SU-DHL-6 (cell line): ENCODE measurements around the gene OTUD1.

Experiments
- H2AFZ ChIP-seq: fragments of 200-600 bp; sonication (generic); 2 replicates; pipeline ENCODE4 v1.6.1; 2014; ENCODE audit warnings: low read depth, mild to moderate bottlenecking, moderate library complexity, mixed read lengths, antibody characterized with exemption, low read length; ENCODE audit not compliant: severe bottlenecking
- H3F3A ChIP-seq: fragments of 200-600 bp; shearing (Covaris generic); 2 replicates; pipeline ENCODE4 v1.6.0; 2016; ENCODE audit warnings: antibody characterized with exemption, mild to moderate bottlenecking; ENCODE audit not compliant: insufficient read depth
- H3K27ac ChIP-seq: fragments of 200-600 bp; sonication (generic); 2 replicates; pipeline ENCODE4 v1.5.1; 2016; ENCODE audit warnings: low read depth, mild to moderate bottlenecking, low read length, moderate library complexity, mixed read lengths
- H3K27me3 ChIP-seq: fragments of 200-600 bp; sonication (generic), shearing (Covaris generic); 2 replicates; pipeline ENCODE4 v1.6.0; 2014; ENCODE audit warnings: mild to moderate bottlenecking, low read length
- H3K36me3 ChIP-seq: fragments of 200-600 bp; sonication (generic); 2 replicates; pipeline ENCODE4 v1.6.1; 2014; ENCODE audit warnings: mild to moderate bottlenecking, low read length, mixed read lengths
- H3K4me2 ChIP-seq: fragments of 300-600, 200-600 bp; shearing (Covaris generic), sonication (generic); 2 replicates; pipeline ENCODE4 v1.6.0; 2014; ENCODE audit warnings: low read length, low read depth, mild to moderate bottlenecking; ENCODE audit not compliant: poor library complexity, severe bottlenecking
- H3K4me3 ChIP-seq: fragments of 200-600 bp; sonication (generic); 2 replicates; pipeline ENCODE4 v1.5.1; 2014; ENCODE audit warnings: antibody characterized with exemption, low read length, mild to moderate bottlenecking, mixed read lengths; ENCODE audit not compliant: insufficient read depth, poor library complexity, severe bottlenecking
- H3K79me2 ChIP-seq: fragments of 200-600 bp; sonication (generic); 2 replicates; pipeline ENCODE4 v1.6.1; 2014; ENCODE audit warnings: mild to moderate bottlenecking, low read length, moderate library complexity; ENCODE audit not compliant: insufficient read depth
- H3K9ac ChIP-seq: fragments of 200-600 bp; sonication (generic); 2 replicates; pipeline ENCODE4 v1.7.0; 2014; ENCODE audit warnings: mild to moderate bottlenecking, low read length
- H3K9me2 ChIP-seq: fragments of 200-600 bp; sonication (generic); replicated peaks from 2 replicates; pipeline ENCODE4 v1.6.1; 2014; ENCODE audit warnings: low read length; ENCODE audit not compliant: insufficient read depth
- H3K9me3 ChIP-seq: fragments of 200-600 bp; sonication (generic); 2 replicates; pipeline ENCODE4 v1.6.1; 2014; ENCODE audit warnings: low read length, mixed read lengths; ENCODE audit not compliant: insufficient read depth
- H4K20me1 ChIP-seq: fragments of 200-600 bp; sonication (generic); 2 replicates; pipeline ENCODE4 v1.6.1; 2014; ENCODE audit warnings: low read depth, mild to moderate bottlenecking, antibody characterized with exemption, low read length, moderate library complexity, mixed read lengths
- EZH2phosphoT487 ChIP-seq: fragments of 200-600 bp; sonication (generic), shearing (Covaris generic); conservative IDR thresholded peaks from 2 replicates; pipeline ENCODE4 v1.6.1; 2018; ENCODE audit warnings: mild to moderate bottlenecking, antibody characterized with exemption, low read length, moderate library complexity, mixed read lengths
- TF ChIP-seq, protein P1 (sequence below): fragments of 200-600 bp; sonication (generic); IDR thresholded peaks from one replicate; pipeline ENCODE4 v1.5.1; 2017; ENCODE audit warnings: antibody characterized with exemption, mild to moderate bottlenecking, low read length, moderate library complexity; ENCODE audit not compliant: insufficient read depth, poor library complexity, severe bottlenecking

The OTUD1 gene

DNA sequence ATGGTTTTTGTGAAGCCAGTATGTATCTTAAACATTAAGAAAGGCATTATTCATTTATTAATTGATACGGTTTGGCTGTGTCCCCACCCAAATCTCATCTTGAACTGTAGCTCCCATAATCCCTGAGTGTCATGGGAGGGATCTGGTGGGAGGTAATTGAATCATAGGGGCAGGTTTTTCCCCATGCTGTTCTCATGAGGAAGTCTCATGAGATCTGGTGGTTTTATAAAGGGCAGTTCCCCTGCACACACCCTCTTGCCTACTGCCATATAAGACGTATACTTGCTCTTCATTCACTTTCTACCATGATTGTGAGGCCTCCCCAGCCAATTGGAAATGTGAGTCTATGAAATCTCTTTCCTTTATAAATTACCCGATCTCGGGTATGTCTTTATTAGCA is 28.1 kb downstream of the OTUD1 start:
- no peak overlapping the region for H2AFZ ChIP-seq
- H3K9me2 ChIP-seq, result no peaks in the 10 kb centered on the region
- H3K27me3 ChIP-seq, result no peaks in the 10 kb centered on the region
- H3F3A ChIP-seq, result no peaks in the 10 kb centered on the region
- H3K79me2 ChIP-seq, result no peaks in the 10 kb centered on the region
- H3K27ac ChIP-seq, result no peak overlapping the region
- no peaks in the 10 kb centered on the region for H3K36me3 ChIP-seq
- H3K4me2 ChIP-seq, result no peak overlapping the region
- no peaks in the 10 kb centered on the region for H3K9me3 ChIP-seq
- no peak overlapping the region for H3K4me3 ChIP-seq
- TF ChIP-seq EZH2phosphoT487, result no peak
- TF ChIP-seq, protein P1, sequence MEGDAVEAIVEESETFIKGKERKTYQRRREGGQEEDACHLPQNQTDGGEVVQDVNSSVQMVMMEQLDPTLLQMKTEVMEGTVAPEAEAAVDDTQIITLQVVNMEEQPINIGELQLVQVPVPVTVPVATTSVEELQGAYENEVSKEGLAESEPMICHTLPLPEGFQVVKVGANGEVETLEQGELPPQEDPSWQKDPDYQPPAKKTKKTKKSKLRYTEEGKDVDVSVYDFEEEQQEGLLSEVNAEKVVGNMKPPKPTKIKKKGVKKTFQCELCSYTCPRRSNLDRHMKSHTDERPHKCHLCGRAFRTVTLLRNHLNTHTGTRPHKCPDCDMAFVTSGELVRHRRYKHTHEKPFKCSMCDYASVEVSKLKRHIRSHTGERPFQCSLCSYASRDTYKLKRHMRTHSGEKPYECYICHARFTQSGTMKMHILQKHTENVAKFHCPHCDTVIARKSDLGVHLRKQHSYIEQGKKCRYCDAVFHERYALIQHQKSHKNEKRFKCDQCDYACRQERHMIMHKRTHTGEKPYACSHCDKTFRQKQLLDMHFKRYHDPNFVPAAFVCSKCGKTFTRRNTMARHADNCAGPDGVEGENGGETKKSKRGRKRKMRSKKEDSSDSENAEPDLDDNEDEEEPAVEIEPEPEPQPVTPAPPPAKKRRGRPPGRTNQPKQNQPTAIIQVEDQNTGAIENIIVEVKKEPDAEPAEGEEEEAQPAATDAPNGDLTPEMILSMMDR, result no peak
- H3K9ac ChIP-seq, result no peak overlapping the region
- H4K20me1 ChIP-seq, result no peaks in the 10 kb centered on the region

DNA sequence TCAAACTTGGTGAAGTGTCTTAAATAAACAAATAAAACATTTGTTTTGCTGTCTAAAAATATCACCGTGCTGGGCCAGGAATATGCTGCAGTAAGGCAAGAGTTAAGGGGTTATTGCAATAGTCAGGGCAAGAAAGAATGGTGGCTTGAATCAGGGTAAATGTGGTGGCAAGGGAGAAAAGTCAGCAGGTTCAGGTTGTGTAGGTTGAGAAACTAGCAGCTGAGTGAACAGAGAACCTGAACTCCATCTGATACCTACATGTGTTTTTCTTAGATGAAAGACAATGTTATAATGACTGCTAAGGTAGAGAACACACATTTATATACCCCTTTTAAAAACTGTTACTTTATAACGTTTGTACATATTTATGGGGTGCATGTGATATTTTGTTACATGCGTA is 28.7 kb downstream of the OTUD1 start:
- no peak overlapping the region for H3K9ac ChIP-seq
- H3K4me3 ChIP-seq, result no peak overlapping the region
- H3K27ac ChIP-seq, result no peak overlapping the region
- H3K9me2 ChIP-seq, result no peaks in the 10 kb centered on the region
- H3K79me2 ChIP-seq, result no peaks in the 10 kb centered on the region
- no peaks in the 10 kb centered on the region for H3F3A ChIP-seq
- H3K27me3 ChIP-seq, result no peaks in the 10 kb centered on the region
- H2AFZ ChIP-seq, result no peak overlapping the region
- no peaks in the 10 kb centered on the region for H3K9me3 ChIP-seq
- H4K20me1 ChIP-seq, result no peaks in the 10 kb centered on the region
- TF ChIP-seq EZH2phosphoT487, result no peak
- TF ChIP-seq, protein P1, result no peak
- H3K4me2 ChIP-seq, result no peak overlapping the region
- H3K36me3 ChIP-seq, result no peaks in the 10 kb centered on the region

DNA sequence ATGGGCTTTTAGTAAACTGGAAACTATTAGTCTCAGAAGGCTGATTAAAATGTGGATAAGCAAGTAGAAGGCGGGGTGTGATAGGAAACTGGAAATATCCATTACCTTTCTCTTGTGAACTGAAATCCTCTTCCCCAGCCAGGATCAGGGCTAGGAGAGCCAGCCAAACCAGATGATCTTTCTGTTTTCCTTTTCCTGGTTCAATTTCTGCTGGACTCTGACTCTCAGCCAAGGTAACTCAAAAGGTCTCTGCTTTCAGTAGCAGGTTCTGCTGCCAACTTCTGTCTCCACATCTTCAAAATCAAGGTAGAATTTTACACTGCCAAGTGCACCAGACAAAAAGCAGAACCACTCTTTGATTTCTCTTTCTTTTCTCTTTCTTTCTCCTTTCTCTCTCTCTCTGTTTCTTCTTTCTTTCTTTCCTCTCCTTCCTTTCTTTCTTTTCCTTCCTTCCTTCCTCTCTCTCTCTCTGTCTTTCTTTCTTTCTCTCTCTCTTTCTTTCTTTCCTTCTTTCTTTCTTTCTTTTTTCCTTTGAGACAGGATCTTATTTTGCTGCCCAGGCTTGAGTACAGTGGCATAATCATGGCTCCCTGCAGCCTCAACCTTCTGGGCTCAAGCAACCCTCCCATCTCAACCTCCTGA is 30.8 kb downstream of the OTUD1 start:
- no peak overlapping the region for H3K4me2 ChIP-seq
- H3K36me3 ChIP-seq, result no peaks in the 10 kb centered on the region
- H3K9ac ChIP-seq, result no peak overlapping the region
- no peak overlapping the region for H2AFZ ChIP-seq
- H4K20me1 ChIP-seq, result no peaks in the 10 kb centered on the region
- H3K9me2 ChIP-seq, result no peaks in the 10 kb centered on the region
- H3K79me2 ChIP-seq, result no peaks in the 10 kb centered on the region
- H3F3A ChIP-seq, result no peaks in the 10 kb centered on the region
- TF ChIP-seq, protein P1, result no peak
- no peak for TF ChIP-seq EZH2phosphoT487
- H3K4me3 ChIP-seq, result no peak overlapping the region
- H3K27ac ChIP-seq, result no peak overlapping the region
- no peaks in the 10 kb centered on the region for H3K27me3 ChIP-seq
- H3K9me3 ChIP-seq, result no peaks in the 10 kb centered on the region
